PC-3 (cell line): ENCODE measurements around the gene NTRK2. TPM values are rescaled to one million over a fixed set of nuclear protein-coding genes. Genes with fewer than 3 reads are reported as not detected.

ENCODE experiments used
- ATAC-seq: fragments of 200-7000 bp; cut with Tn5 transposase; 2 replicates; pipeline ENCODE4 v1.9.1; 2020; ENCODE audit warnings: mild to moderate bottlenecking, moderate library complexity
- BruUV-seq: library from RNA; stranded (reverse); fragments of 400-500 nt; replicated peaks from 2 replicates; lab custom pipeline; 2021; lab: Mats Ljungman, UMichigan
- CTCF ChIA-PET: fragments of 300-600 bp; sonication (Branson Sonifier 250); formaldehyde crosslinking; loops from one replicate; lab custom pipeline; 2022; ENCODE audit warnings: antibody characterized with exemption; lab: Charles Lee
- POLR2A ChIA-PET: fragments of 300-600 bp; sonication (Branson Sonifier 250); formaldehyde crosslinking; loops from one replicate; lab custom pipeline; 2022; ENCODE audit warnings: antibody characterized with exemption; ENCODE audit not compliant: unreplicated experiment; lab: Charles Lee
- DNase-seq: peaks from one replicate; pipeline ENCODE4 v3.0.0-alpha.2; 2015
- H2AFZ ChIP-seq: fragments of 300-600 bp; sonication (generic); 2 replicates; pipeline ENCODE4 v1.6.0; 2016; ENCODE audit warnings: antibody characterized with exemption, low read length
- H3F3A ChIP-seq: fragments of 300-600 bp; sonication (generic); one replicate; pipeline ENCODE4 v1.6.0; 2017; ENCODE audit warnings: antibody characterized with exemption, low read length, control low read depth, mild to moderate bottlenecking; ENCODE audit not compliant: unreplicated experiment
- H3K27ac ChIP-seq: fragments of 300-600 bp; sonication (generic); 2 replicates; pipeline ENCODE4 v1.5.1; 2016; ENCODE audit warnings: mild to moderate bottlenecking, low read length
- H3K27me3 ChIP-seq: fragments of 300-600 bp; sonication (generic); 2 replicates; pipeline ENCODE4 v1.6.1; 2016; ENCODE audit warnings: low read length, mixed read lengths
- H3K36me3 ChIP-seq: fragments of 300-600 bp; sonication (generic); 2 replicates; pipeline ENCODE4 v1.6.1; 2016; ENCODE audit warnings: low read depth, mixed run types, low read length, mixed read lengths
- H3K4me1 ChIP-seq: fragments of 300-600 bp; sonication (generic); 2 replicates; pipeline ENCODE4 v1.5.1; 2016; ENCODE audit warnings: low read length; ENCODE audit not compliant: insufficient read depth
- H3K4me2 ChIP-seq: fragments of 300-600 bp; sonication (generic); 2 replicates; pipeline ENCODE4 v1.6.0; 2016; ENCODE audit warnings: low read length
- H3K4me3 ChIP-seq: fragments of 300-600 bp; sonication (generic); 2 replicates; pipeline ENCODE4 v1.5.1; 2016; ENCODE audit warnings: mild to moderate bottlenecking, low read length, mixed read lengths
- H3K79me2 ChIP-seq: fragments of 300-600 bp; sonication (generic); 2 replicates; pipeline ENCODE4 v1.6.1; 2017; ENCODE audit warnings: low read length, mixed read lengths
- H3K9ac ChIP-seq: fragments of 300-600 bp; sonication (generic); 2 replicates; pipeline ENCODE4 v1.6.0; 2016; ENCODE audit warnings: mild to moderate bottlenecking, low read length
- H3K9me2 ChIP-seq: fragments of 300-600 bp; sonication (generic); replicated peaks from 2 replicates; pipeline ENCODE4 v1.6.1; 2016; ENCODE audit warnings: mixed run types, low read length, mixed read lengths
- H3K9me3 ChIP-seq: fragments of 300-600 bp; sonication (generic); 2 replicates; pipeline ENCODE4 v1.6.1; 2016; ENCODE audit warnings: low read length, mixed read lengths
- H4K20me1 ChIP-seq: fragments of 300-600 bp; sonication (generic); 2 replicates; pipeline ENCODE4 v1.6.1; 2016; ENCODE audit warnings: low read length, mixed read lengths
- CTCF ChIP-seq: fragments of 300-600 bp; sonication (generic); conservative IDR thresholded peaks from 2 replicates; pipeline ENCODE4 v1.5.1; 2017; ENCODE audit warnings: antibody characterized with exemption, low read depth, mild to moderate bottlenecking, low read length
- EZH2 ChIP-seq: fragments of 300-600 bp; sonication (generic); IDR thresholded peaks from one replicate; pipeline ENCODE4 v1.6.1; 2017; ENCODE audit warnings: antibody characterized with exemption, mild to moderate bottlenecking, low read length; ENCODE audit not compliant: unreplicated experiment
- EZH2phosphoT487 ChIP-seq: fragments of 300-600 bp; sonication (generic); IDR thresholded peaks from 2 replicates; pipeline ENCODE4 v1.6.1; 2018; ENCODE audit warnings: mild to moderate bottlenecking, antibody characterized with exemption, low read length, borderline replicate concordance
- intact Hi-C: fragments of 100-400 bp; cut with micrococcal nuclease; formaldehyde crosslinking; loops from 2 replicates; pipeline ENCODE4 v1.9.0; 2023
- total RNA-seq: library from RNA; depleted of rRNA; stranded (reverse); fragments of >200 nt; gene quantifications from 2 replicates; pipeline ENCODE4 v1.2.3, GENCODE V29; 2014

The NTRK2 gene
- total RNA-seq, 1 experiment from 2014 or later, result not detected

DNA sequence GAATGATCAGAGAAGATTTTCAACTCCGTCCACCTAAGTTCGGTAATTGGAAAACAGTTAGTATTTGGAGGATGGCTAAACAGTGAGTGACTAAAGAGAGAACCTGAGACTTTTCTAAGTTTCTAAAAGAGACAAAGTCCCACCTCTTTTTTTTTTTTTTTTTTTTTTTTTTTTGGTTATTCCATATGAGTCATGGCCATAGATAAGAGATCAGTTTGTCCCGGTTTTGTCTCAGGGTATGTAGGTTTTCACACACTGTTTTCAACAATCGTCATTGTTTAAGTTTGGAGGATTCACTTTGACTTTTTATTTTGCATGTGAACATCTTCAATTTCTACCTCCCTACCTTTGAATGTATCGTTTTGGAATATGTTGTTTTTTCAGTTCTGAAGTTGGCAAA, 85.9 kb downstream of the NTRK2 start:
- Histone ChIP-seq H4K20me1 (no peaks in the 10 kb centered on the region), H3K9me3 (no peaks in the 10 kb centered on the region), H3K9me2 (no peaks in the 10 kb centered on the region), H3K4me1 (no peaks in the 10 kb centered on the region), H2AFZ (no peak overlapping the region), H3K4me2 (no peak overlapping the region), H3K79me2 (no peaks in the 10 kb centered on the region), H3F3A (no peaks in the 10 kb centered on the region), H3K4me3 (no peak overlapping the region), H3K27me3 (no peaks in the 10 kb centered on the region), H3K9ac (no peak overlapping the region), H3K27ac (no peak overlapping the region), H3K36me3 (no peaks in the 10 kb centered on the region)
- ChIA-PET CTCF (no interaction called here), POLR2A (no interaction called here)
- no peak for TF ChIP-seq EZH2
- no peak for TF ChIP-seq EZH2phosphoT487
- no peak for TF ChIP-seq CTCF
- ATAC-seq (no peak), DNase-seq (no peak)
- BruUV-seq, result no TSS peak
- intact Hi-C loops, result no loop called here

- Histone ChIP-seq H2AFZ (no peak overlapping the region), H3K4me2 (no peak overlapping the region), H3F3A (no peaks in the 10 kb centered on the region), H3K9ac (no peak overlapping the region), H3K4me3 (no peak overlapping the region), H4K20me1 (no peaks in the 10 kb centered on the region), H3K9me2 (no peaks in the 10 kb centered on the region), H3K27me3 (no peaks in the 10 kb centered on the region), H3K36me3 (no peaks in the 10 kb centered on the region), H3K9me3 (no peaks in the 10 kb centered on the region), H3K27ac (no peak overlapping the region), H3K79me2 (no peaks in the 10 kb centered on the region), H3K4me1 (no peaks in the 10 kb centered on the region)
- TF ChIP-seq CTCF (no peak), EZH2phosphoT487 (no peak)
- intact Hi-C loops, result no loop called here
- ATAC-seq (no peak), DNase-seq (no peak)
- ChIA-PET CTCF (no interaction called here), POLR2A (no interaction called here)
- BruUV-seq, result no TSS peak
Observed at GRCh38 chr9:84756171-84756570, 86.6 kb downstream of the NTRK2 start.

- no peak overlapping the region for H2AFZ ChIP-seq
- ATAC-seq (no peak), DNase-seq (no peak)
- intact Hi-C loops, result no loop called here
- no peaks in the 10 kb centered on the region for H3K79me2 ChIP-seq
- no peaks in the 10 kb centered on the region for H3K36me3 ChIP-seq
- POLR2A ChIA-PET, result no interaction called here
- CTCF ChIA-PET, result no interaction called here
- no peaks in the 10 kb centered on the region for H3K9me3 ChIP-seq
- H3K9ac ChIP-seq, result no peak overlapping the region
- H3K27me3 ChIP-seq, result no peaks in the 10 kb centered on the region
- no peaks in the 10 kb centered on the region for H3K4me1 ChIP-seq
- H3K4me3 ChIP-seq, result no peak overlapping the region
- H3K9me2 ChIP-seq, result no peaks in the 10 kb centered on the region
- no peaks in the 10 kb centered on the region for H3F3A ChIP-seq
- H3K4me2 ChIP-seq, result no peak overlapping the region
- no peak for TF ChIP-seq EZH2
- TF ChIP-seq EZH2phosphoT487, result no peak
- no peak overlapping the region for H3K27ac ChIP-seq
- BruUV-seq, result no TSS peak
- H4K20me1 ChIP-seq, result no peaks in the 10 kb centered on the region
Observed at GRCh38 chr9:84756731-84757130, 87.2 kb downstream of the NTRK2 start.
